OCI-LY1 (cell line): ENCODE data around the gene CT55.

ENCODE experiments used
- H2AFZ ChIP-seq: fragments of 200-600 bp; sonication (generic), shearing (Covaris generic); 2 replicates; pipeline ENCODE4 v1.6.0; 2014; ENCODE audit warnings: antibody characterized with exemption, mild to moderate bottlenecking, low read length
- H3F3A ChIP-seq: fragments of 200-600 bp; sonication (generic), shearing (Covaris generic); 2 replicates; pipeline ENCODE4 v1.6.0; 2014; ENCODE audit warnings: mild to moderate bottlenecking, antibody characterized with exemption, low read length, moderate library complexity; ENCODE audit not compliant: insufficient read depth
- H3K27ac ChIP-seq: fragments of 200-600 bp; sonication (generic); 2 replicates; pipeline ENCODE4 v1.5.1; 2014; ENCODE audit warnings: low read length, mixed run types, mild to moderate bottlenecking, low read depth; ENCODE audit not compliant: poor library complexity, severe bottlenecking
- H3K27me3 ChIP-seq: fragments of 200-600 bp; sonication (generic); 2 replicates; pipeline ENCODE4 v1.6.0; 2014; ENCODE audit warnings: antibody characterized with exemption, mild to moderate bottlenecking, low read length, moderate library complexity; ENCODE audit not compliant: insufficient read depth
- H3K36me3 ChIP-seq: fragments of 200-600 bp; sonication (generic); 2 replicates; pipeline ENCODE4 v1.6.1; 2014; ENCODE audit warnings: mild to moderate bottlenecking, antibody characterized with exemption, low read length, moderate library complexity, mixed read lengths; ENCODE audit not compliant: insufficient read depth
- H3K4me1 ChIP-seq: fragments of 200-600 bp; sonication (generic); 2 replicates; pipeline ENCODE4 v1.5.1; 2014; ENCODE audit warnings: mild to moderate bottlenecking, low read length, moderate library complexity; ENCODE audit not compliant: insufficient read depth, severe bottlenecking
- H3K4me2 ChIP-seq: fragments of 200-600 bp; sonication (generic), shearing (Covaris generic); 2 replicates; pipeline ENCODE4 v1.6.1; 2014; ENCODE audit warnings: low read length
- H3K4me3 ChIP-seq: fragments of 200-600 bp; sonication (generic); 2 replicates; pipeline ENCODE4 v1.5.1; 2014; ENCODE audit warnings: low read length, low read depth, mild to moderate bottlenecking, mixed read lengths; ENCODE audit not compliant: poor library complexity, severe bottlenecking
- H3K79me2 ChIP-seq: fragments of 200-600 bp; shearing (Covaris generic); 2 replicates; pipeline ENCODE4 v1.6.1; 2016; ENCODE audit warnings: mixed run types, low read length, mixed read lengths; ENCODE audit not compliant: insufficient read depth
- H3K9ac ChIP-seq: fragments of 200-600 bp; sonication (generic), shearing (Covaris generic); 2 replicates; pipeline ENCODE4 v1.6.1; 2014; ENCODE audit warnings: mild to moderate bottlenecking, low read length, mixed read lengths
- H3K9me2 ChIP-seq: fragments of 200-600 bp; sonication (generic), shearing (Covaris generic); 2 replicates; pipeline ENCODE4 v1.6.1; 2014; ENCODE audit warnings: low read depth, mild to moderate bottlenecking, low read length, mixed read lengths
- H3K9me3 ChIP-seq: fragments of 200-600 bp; shearing (Covaris generic); 2 replicates; pipeline ENCODE4 v1.6.1; 2014; ENCODE audit warnings: low read length, mixed read lengths
- H4K20me1 ChIP-seq: fragments of 200-600 bp; sonication (generic), shearing (Covaris generic); 2 replicates; pipeline ENCODE4 v1.6.0; 2016; ENCODE audit warnings: mild to moderate bottlenecking, low read length; ENCODE audit not compliant: insufficient read depth
- CTCF ChIP-seq: fragments of 200-600 bp; sonication (generic), shearing (Covaris generic); IDR thresholded peaks from 2 replicates; pipeline ENCODE4 v1.5.1; 2017; ENCODE audit warnings: mild to moderate bottlenecking, antibody characterized with exemption, low read length, moderate library complexity, mixed read lengths
- EZH2 ChIP-seq: fragments of 200-600 bp; sonication (generic), shearing (Covaris generic); IDR thresholded peaks from 2 replicates; pipeline ENCODE4 v1.8.0; 2017; ENCODE audit warnings: borderline replicate concordance, mixed run types, mild to moderate bottlenecking, antibody characterized with exemption, low read length, moderate library complexity, mixed read lengths

CT55 gene

GRCh38 chrX:135109554-135109953, 61.6 kb downstream of the CT55 start:
- no peak overlapping the region for H3K4me2 ChIP-seq
- no peak for TF ChIP-seq EZH2
- TF ChIP-seq CTCF = no peak
- no peaks in the 10 kb centered on the region for H3K27me3 ChIP-seq
- no peaks in the 10 kb centered on the region for H3F3A ChIP-seq
- H3K27ac ChIP-seq = no peak overlapping the region
- no peak overlapping the region for H2AFZ ChIP-seq
- H3K4me1 ChIP-seq = no peaks in the 10 kb centered on the region
- H3K9me3 ChIP-seq = no peaks in the 10 kb centered on the region
- H4K20me1 ChIP-seq = no peaks in the 10 kb centered on the region
- no peaks in the 10 kb centered on the region for H3K36me3 ChIP-seq
- H3K9me2 ChIP-seq = no peaks in the 10 kb centered on the region
- no peak overlapping the region for H3K4me3 ChIP-seq
- no peaks in the 10 kb centered on the region for H3K79me2 ChIP-seq
- H3K9ac ChIP-seq = no peak overlapping the region
